ENCODE measurements around the gene SMARCB1.

DNA sequence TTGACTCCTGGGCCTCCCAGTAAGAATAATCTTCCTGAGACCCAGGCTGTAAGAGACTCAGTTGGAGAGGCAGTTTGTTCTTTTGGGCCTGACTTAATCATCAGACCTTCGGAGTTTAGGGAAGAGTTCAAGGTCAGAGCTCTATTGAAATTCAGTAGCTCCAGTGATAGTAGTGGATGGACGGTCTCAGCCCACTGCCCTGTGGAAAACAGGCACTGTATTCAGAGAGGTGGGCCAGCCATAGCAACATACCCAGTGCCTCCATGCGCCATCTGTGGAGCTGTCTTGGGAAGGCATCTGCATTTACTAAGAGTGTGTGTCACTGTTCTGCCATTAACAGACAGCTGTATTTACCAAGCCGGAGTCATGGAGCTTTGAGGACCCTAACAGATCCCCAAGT, 2.9 kb downstream of the SMARCB1 start:
- TF ChIP-seq CTCF (IDR thresholded peaks at IDR 0.05; ENCODE audit: low read length), result peak; percentile 43; the same call in 1 of the 2 replicates
- TF ChIP-seq EZH2 (IDR thresholded peaks at IDR 0.05; ENCODE audit: borderline replicate concordance, low read length), result no peak

Data from OCI-LY1 (cell line).